ENCODE data around the gene CLRN3. TPM values are rescaled to one million over a fixed set of nuclear protein-coding genes. Genes with fewer than 3 reads are reported as not detected.

CLRN3 gene
- total RNA-seq, 1 donor from 2014 or later = not detected

GRCh38 chr10:127867805-127868204, 24.9 kb downstream of the CLRN3 start:
- H3K27me3 Mint-ChIP-seq (ENCODE audit: low read depth, unreplicated experiment) = peaks cover 6% of the 10 kb centered on the region
- no peak overlapping the region for H3K4me3 Mint-ChIP-seq (ENCODE audit: unreplicated experiment)
- H3K27ac Mint-ChIP-seq (ENCODE audit: unreplicated experiment) = no peak overlapping the region
- Histone ChIP-seq H3K79me2 (ENCODE audit: insufficient read depth, low read length) (no peaks in the 10 kb centered on the region), H3K9me3 (ENCODE audit: insufficient read depth, low read depth, low read length) (no peaks in the 10 kb centered on the region), H3K4me1 (ENCODE audit: insufficient read depth, low read length) (no peaks in the 10 kb centered on the region), H4K20me1 (ENCODE audit: insufficient read depth, low read length) (no peaks in the 10 kb centered on the region), H3K4me2 (ENCODE audit: low read length) (no peak overlapping the region), H3K36me3 (ENCODE audit: insufficient read depth, low read length) (no peaks in the 10 kb centered on the region), H3K27me3 (ENCODE audit: insufficient read depth, low read length) (no peaks in the 10 kb centered on the region), H3K9ac (ENCODE audit: low read length) (no peak overlapping the region), H2AFZ (ENCODE audit: low read depth, low read length) (no peak overlapping the region), H3K4me3 (ENCODE audit: insufficient read depth, low read depth, low read length) (no peak overlapping the region), H3K27ac (ENCODE audit: low read depth, low read length) (no peak overlapping the region)
- H3K36me3 Mint-ChIP-seq (ENCODE audit: low read depth, unreplicated experiment) = no peaks in the 10 kb centered on the region
- no peak for FAIRE-seq
- peaks cover 31% of the 10 kb centered on the region for H3K9me3 Mint-ChIP-seq (ENCODE audit: unreplicated experiment)
- no peak for TF ChIP-seq CTCF (IDR thresholded peaks at IDR 0.05; ENCODE audit: insufficient read depth, low read depth, low read length)
- no peak for TF ChIP-seq EZH2 (IDR thresholded peaks at IDR 0.05; ENCODE audit: insufficient read depth, low read length)
- DNase-seq (ENCODE audit: low read depth) = no peak
- H3K4me1 Mint-ChIP-seq (ENCODE audit: low read depth, unreplicated experiment) = no peaks in the 10 kb centered on the region

GRCh38 chr10:127866276-127867013, 26.3 kb downstream of the CLRN3 start:
- H3K4me1 ChIP-seq (ENCODE audit: insufficient read depth, low read length) = no peaks in the 10 kb centered on the region
- TF ChIP-seq EZH2 (IDR thresholded peaks at IDR 0.05; ENCODE audit: insufficient read depth, low read length) (no peak), CTCF (IDR thresholded peaks at IDR 0.05; ENCODE audit: insufficient read depth, low read depth, low read length) (no peak)
- no peaks in the 10 kb centered on the region for H4K20me1 ChIP-seq (ENCODE audit: insufficient read depth, low read length)
- no peaks in the 10 kb centered on the region for H3K27me3 ChIP-seq (ENCODE audit: insufficient read depth, low read length)
- Mint-ChIP-seq H3K27ac (ENCODE audit: unreplicated experiment) (no peak overlapping the region), H3K4me3 (ENCODE audit: unreplicated experiment) (no peak overlapping the region), H3K4me1 (ENCODE audit: low read depth, unreplicated experiment) (no peaks in the 10 kb centered on the region), H3K36me3 (ENCODE audit: low read depth, unreplicated experiment) (no peaks in the 10 kb centered on the region), H3K27me3 (ENCODE audit: low read depth, unreplicated experiment) (peaks cover 4% of the 10 kb centered on the region), H3K9me3 (ENCODE audit: unreplicated experiment) (peaks cover 33% of the 10 kb centered on the region)
- H3K4me2 ChIP-seq (ENCODE audit: low read length) = no peak overlapping the region
- no peak overlapping the region for H2AFZ ChIP-seq (ENCODE audit: low read depth, low read length)
- no peak overlapping the region for H3K27ac ChIP-seq (ENCODE audit: low read depth, low read length)
- DNase-seq (ENCODE audit: low read depth) (no peak), FAIRE-seq (no peak)
- H3K4me3 ChIP-seq (ENCODE audit: insufficient read depth, low read depth, low read length) = no peak overlapping the region
- H3K36me3 ChIP-seq (ENCODE audit: insufficient read depth, low read length) = no peaks in the 10 kb centered on the region
- H3K79me2 ChIP-seq (ENCODE audit: insufficient read depth, low read length) = no peaks in the 10 kb centered on the region
- H3K9ac ChIP-seq (ENCODE audit: low read length) = no peak overlapping the region
- H3K9me3 ChIP-seq (ENCODE audit: insufficient read depth, low read depth, low read length) = no peaks in the 10 kb centered on the region

GRCh38 chr10:127863231-127863825, 29.4 kb downstream of the CLRN3 start:
- DNase-seq (ENCODE audit: low read depth) (peak; percentile 3), FAIRE-seq (no peak)
- H3K27me3 ChIP-seq (ENCODE audit: insufficient read depth, low read length) = no peaks in the 10 kb centered on the region
- peaks cover 2% of the 10 kb centered on the region for H3K27me3 Mint-ChIP-seq (ENCODE audit: low read depth, unreplicated experiment)
- peaks cover 21% of the 10 kb centered on the region for H3K9me3 Mint-ChIP-seq (ENCODE audit: unreplicated experiment)
- no peaks in the 10 kb centered on the region for H4K20me1 ChIP-seq (ENCODE audit: insufficient read depth, low read length)
- H3K4me3 ChIP-seq (ENCODE audit: insufficient read depth, low read depth, low read length) = no peak overlapping the region
- H3K27ac Mint-ChIP-seq (ENCODE audit: unreplicated experiment) = peak overlapping the region; percentile 75
- H3K36me3 ChIP-seq (ENCODE audit: insufficient read depth, low read length) = no peaks in the 10 kb centered on the region
- H3K36me3 Mint-ChIP-seq (ENCODE audit: low read depth, unreplicated experiment) = no peaks in the 10 kb centered on the region
- H3K4me1 Mint-ChIP-seq (ENCODE audit: low read depth, unreplicated experiment) = no peaks in the 10 kb centered on the region
- no peak overlapping the region for H3K4me3 Mint-ChIP-seq (ENCODE audit: unreplicated experiment)
- no peaks in the 10 kb centered on the region for H3K79me2 ChIP-seq (ENCODE audit: insufficient read depth, low read length)
- H3K27ac ChIP-seq (ENCODE audit: low read depth, low read length) = no peak overlapping the region
- H3K4me2 ChIP-seq (ENCODE audit: low read length) = no peak overlapping the region
- H2AFZ ChIP-seq (ENCODE audit: low read depth, low read length) = no peak overlapping the region
- no peaks in the 10 kb centered on the region for H3K9me3 ChIP-seq (ENCODE audit: insufficient read depth, low read depth, low read length)
- no peak overlapping the region for H3K9ac ChIP-seq (ENCODE audit: low read length)
- H3K4me1 ChIP-seq (ENCODE audit: insufficient read depth, low read length) = no peaks in the 10 kb centered on the region
- no peak for TF ChIP-seq EZH2 (IDR thresholded peaks at IDR 0.05; ENCODE audit: insufficient read depth, low read length)
- no peak for TF ChIP-seq CTCF (IDR thresholded peaks at IDR 0.05; ENCODE audit: insufficient read depth, low read depth, low read length)

Measured in astrocyte (in vitro differentiated cells and primary cell).